Skin of body (tissue), 2 donors: ENCODE data around the gene PRR23A. TPM values are rescaled to one million over a fixed set of nuclear protein-coding genes. Genes with fewer than 3 reads are reported as not detected.

Experiments used
- DNase-seq: peaks from one replicate; lab custom pipeline; 2025; lab: John Stamatoyannopoulos, UW
- total RNA-seq: library from RNA; depleted of rRNA; stranded (reverse); fragments of >200 nt; gene quantifications from one replicate; pipeline ENCODE4 v1.2.3, GENCODE V29; 2014

PRR23A gene
- total RNA-seq, 1 donor from 2014 or later = not detected

DNA sequence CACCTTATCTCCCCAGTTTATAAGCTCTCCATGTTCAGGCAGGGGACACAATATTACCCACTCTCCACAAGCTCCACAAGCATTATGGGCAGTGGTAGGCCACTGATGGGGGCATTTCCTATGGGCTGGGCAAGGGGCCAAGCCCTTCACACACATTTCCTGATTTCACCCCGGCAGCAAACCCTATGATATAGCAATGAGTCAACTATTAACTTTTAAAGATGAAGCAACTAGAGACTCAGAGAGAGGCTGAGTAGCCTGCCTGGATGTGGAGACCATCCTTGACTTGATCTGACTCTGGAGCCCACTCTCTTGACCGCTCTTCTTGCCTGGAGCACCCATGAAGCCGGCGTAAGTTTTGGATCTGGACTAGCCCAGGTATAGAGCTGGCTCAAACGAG is 31.6 kb downstream of the PRR23A start:
- no peak for DNase-seq

DNA sequence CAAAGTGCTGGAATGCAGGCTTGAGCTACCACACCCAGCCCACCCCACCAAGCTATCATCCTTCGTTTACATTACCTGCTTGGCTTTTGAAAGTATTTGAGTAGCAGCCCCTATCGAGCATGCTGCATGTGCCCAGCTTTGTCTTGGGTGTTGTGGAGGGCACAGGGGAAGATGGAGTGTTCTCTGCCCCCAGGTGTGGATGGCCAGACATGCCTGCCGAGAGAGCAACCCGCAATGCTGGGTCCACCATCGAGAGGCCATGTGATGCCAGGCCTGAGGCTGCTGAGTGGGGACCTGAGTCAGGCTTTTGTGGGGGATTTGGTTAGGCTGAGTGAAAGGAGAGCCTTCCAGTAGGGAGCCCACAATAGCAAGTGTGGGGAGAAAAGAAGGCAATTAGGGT is 33.1 kb downstream of the PRR23A start:
- no peak for DNase-seq

DNA sequence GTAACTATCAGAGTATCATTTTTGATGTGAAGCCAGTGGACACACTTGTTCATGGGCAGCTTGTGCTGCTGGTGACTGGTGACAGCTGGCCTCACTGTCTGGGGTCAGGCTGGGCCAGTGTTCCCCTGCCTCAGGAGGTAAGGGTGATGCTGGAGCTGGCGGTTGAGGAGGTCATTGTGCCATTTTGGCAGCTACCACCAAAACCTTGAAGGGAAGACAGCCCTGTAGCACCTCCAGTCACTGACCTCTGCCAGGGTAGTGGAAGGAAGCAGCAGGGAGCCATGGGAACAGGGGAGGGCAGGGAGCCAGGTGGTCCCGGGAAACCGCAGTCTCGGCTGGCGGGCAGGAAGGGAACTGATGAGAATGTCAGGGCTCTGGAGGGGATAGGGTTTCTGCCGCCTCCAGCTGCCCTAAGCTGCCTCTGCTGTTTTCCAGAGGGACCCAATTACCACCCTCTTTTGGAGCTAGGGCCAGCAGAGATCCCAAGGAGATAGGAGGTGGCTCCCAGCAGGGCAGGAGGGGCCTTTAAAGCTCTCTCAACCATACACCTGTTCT is 34.2 kb downstream of the PRR23A start:
- no peak for DNase-seq

DNA sequence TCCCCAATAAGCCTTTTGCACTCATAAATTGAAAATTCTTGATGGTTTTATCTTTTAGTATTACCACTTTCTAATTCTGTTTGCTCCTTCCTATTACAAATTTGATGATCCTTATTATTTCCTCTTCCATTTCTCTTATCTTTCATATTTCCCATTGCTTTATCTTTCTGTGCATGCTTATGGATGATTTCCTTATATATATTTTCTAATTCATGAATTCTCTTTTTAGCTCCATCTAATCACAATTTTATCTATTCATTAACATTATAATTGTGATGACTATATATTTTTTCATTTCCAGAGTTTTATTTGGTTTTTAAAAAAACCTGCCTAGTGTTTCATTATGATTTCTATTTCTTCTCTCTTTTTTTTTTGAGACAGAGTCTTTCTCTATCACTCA is 41.1 kb downstream of the PRR23A start:
- no peak for DNase-seq

DNA sequence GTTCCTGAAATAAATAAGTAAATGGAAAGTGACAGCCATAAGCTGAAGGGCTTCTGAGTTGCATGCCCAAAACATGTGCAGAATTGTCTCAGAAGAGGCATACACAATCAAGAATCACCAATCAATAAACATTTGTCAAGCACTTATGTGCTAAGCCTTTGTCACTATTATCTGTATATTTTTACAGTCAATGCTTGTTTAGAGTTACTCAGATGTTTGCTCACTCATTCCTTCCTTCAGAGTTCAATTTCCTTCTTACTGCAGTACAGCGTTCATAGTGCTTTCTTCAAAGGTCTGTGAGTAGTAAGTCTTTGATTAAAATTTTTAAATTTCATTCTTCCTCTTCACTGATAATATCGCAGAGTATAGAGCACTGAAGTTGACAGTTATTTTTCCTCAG is 41.8 kb downstream of the PRR23A start:
- no peak for DNase-seq

DNA sequence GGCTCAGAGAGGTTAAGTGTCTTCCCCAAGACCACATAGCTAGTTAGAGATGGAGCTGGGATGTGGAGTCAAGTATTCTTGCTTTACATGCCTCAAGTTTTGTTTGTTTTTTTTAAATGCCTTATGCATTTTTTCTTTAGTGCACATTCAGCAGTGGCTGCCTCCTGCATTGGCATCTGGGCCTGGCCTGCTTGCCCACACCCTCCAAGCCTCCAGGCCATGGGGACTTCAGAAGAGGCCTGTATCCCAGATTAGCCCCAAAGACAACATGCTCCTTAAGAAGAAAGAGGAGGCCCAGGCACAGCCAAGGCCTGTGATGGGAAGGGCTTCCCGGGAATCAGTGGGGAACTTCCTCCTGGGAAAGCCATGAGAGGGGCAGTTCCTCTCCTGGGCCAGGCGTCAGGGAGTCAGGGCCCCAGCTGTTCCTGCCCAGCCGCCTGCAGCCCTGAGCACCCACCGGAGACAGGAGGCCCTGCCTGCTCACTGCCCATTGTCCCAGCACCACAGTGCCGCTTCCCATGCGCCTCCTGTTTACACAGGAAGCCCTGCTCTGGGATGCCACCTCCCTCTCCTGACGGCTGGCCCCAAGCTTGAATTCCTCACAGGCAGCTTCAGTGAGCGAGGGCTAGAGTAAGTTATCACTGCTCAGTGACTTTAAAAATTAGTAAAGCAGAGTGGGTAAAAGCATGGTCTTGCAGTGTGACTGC is 43.1 kb downstream of the PRR23A start:
- DNase-seq = no peak

DNA sequence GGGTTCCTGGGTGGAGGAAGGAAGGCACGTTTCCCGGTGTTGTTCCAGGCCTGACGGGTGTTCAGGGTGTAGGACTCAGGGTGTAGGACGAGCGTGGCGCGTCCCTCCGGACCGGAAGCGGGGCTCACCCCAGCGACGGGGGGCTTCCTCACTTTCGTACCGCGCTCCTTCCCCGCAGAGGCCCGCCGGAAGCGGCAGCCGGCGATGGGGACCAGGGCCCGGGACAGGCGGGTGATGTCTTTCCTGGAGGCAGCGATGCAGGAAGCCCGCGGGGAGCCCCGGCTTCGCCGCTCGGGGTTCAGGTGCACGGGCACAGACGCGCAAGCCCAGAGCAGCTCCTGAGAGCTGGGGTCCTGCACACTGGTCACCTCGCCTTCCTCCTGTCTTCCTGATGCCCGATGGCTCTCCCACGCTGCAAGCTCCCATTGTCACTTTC is 45.6 kb downstream of the PRR23A start:
- DNase-seq = no peak

Other genes with a start within 250 kb of the PRR23A start
- gene PIK3CB, start 171.3 kb downstream of the PRR23A start, total RNA-seq = 35.4 TPM
- 0.30 TPM for gene FOXL2, start 59.1 kb downstream of the PRR23A start, total RNA-seq
- gene FOXL2NB, start 59.1 kb downstream of the PRR23A start, total RNA-seq = 0.39 TPM
- not detected for gene PRR23B, start 14.7 kb upstream of the PRR23A start, total RNA-seq
- gene PRR23C, start 38.6 kb upstream of the PRR23A start, total RNA-seq = not detected